ENCODE results near the gene ITGB8. TPM values are rescaled to one million over a fixed set of nuclear protein-coding genes. Genes with fewer than 3 reads are reported as not detected.

ITGB8 gene
- total RNA-seq, 1 donor from 2014 or later = 1.5 TPM

DNA sequence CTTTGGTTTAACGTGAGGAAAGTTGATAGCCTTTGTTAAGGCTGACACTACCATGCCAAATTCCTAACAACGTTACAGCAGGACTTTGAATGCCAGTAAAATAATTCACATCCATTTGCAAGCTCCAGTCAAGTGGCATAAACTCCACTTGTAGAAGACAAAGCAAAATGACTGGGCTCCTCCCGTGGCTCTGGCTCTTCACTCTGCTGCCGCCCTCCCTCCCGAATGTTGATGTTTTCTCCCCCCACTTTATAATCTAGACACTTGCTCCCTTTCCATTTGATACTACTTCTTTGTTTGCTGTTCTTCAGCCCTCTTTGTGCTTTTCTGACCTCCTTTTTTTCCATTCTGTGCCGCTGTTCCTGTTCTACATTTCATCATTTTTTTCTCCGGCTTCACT, 22.8 kb upstream of the ITGB8 start:
- Histone ChIP-seq H3K27me3 (ENCODE audit: low read depth) (no peaks in the 10 kb centered on the region), H3K4me3 (no peak overlapping the region), H3K4me1 (no peaks in the 10 kb centered on the region), H3K27ac (replicated peaks) (no peak overlapping the region), H3K9me3 (replicated peaks) (no peaks in the 10 kb centered on the region), H3K36me3 (no peaks in the 10 kb centered on the region)
- intact Hi-C loops (cut with micrococcal nuclease) = no loop called here
- DNase-seq = no peak
- TF ChIP-seq, protein P1, sequence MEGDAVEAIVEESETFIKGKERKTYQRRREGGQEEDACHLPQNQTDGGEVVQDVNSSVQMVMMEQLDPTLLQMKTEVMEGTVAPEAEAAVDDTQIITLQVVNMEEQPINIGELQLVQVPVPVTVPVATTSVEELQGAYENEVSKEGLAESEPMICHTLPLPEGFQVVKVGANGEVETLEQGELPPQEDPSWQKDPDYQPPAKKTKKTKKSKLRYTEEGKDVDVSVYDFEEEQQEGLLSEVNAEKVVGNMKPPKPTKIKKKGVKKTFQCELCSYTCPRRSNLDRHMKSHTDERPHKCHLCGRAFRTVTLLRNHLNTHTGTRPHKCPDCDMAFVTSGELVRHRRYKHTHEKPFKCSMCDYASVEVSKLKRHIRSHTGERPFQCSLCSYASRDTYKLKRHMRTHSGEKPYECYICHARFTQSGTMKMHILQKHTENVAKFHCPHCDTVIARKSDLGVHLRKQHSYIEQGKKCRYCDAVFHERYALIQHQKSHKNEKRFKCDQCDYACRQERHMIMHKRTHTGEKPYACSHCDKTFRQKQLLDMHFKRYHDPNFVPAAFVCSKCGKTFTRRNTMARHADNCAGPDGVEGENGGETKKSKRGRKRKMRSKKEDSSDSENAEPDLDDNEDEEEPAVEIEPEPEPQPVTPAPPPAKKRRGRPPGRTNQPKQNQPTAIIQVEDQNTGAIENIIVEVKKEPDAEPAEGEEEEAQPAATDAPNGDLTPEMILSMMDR (IDR thresholded peaks at IDR 0.05; ENCODE audit: borderline replicate concordance) = no peak

DNA sequence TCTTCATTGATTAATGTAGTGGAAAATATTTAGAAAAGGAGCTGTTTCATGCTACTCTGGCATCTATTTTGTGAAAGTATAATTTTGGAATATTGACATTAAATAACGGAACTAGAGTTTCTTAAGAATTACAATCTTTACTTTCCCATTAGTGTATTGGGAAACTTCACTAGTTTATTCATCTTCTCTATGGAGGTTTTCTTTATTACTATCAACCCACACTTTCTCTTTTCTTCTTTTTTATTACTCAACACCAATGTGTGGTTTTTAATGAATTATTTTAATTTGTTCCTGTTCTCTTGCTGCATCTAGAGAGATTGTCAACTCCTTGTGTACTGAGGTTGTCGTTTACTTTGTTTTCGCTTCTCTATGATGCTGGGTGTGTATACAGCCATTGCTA, 20.4 kb upstream of the ITGB8 start:
- no peaks in the 10 kb centered on the region for H3K9me3 ChIP-seq (replicated peaks)
- intact Hi-C loops (cut with micrococcal nuclease) = no loop called here
- no peak overlapping the region for H3K4me3 ChIP-seq
- TF ChIP-seq, protein P1 (IDR thresholded peaks at IDR 0.05; ENCODE audit: borderline replicate concordance) = no peak
- no peak overlapping the region for H3K27ac ChIP-seq (replicated peaks)
- no peaks in the 10 kb centered on the region for H3K27me3 ChIP-seq (ENCODE audit: low read depth)
- DNase-seq = no peak
- no peaks in the 10 kb centered on the region for H3K4me1 ChIP-seq
- H3K36me3 ChIP-seq = no peaks in the 10 kb centered on the region

DNA sequence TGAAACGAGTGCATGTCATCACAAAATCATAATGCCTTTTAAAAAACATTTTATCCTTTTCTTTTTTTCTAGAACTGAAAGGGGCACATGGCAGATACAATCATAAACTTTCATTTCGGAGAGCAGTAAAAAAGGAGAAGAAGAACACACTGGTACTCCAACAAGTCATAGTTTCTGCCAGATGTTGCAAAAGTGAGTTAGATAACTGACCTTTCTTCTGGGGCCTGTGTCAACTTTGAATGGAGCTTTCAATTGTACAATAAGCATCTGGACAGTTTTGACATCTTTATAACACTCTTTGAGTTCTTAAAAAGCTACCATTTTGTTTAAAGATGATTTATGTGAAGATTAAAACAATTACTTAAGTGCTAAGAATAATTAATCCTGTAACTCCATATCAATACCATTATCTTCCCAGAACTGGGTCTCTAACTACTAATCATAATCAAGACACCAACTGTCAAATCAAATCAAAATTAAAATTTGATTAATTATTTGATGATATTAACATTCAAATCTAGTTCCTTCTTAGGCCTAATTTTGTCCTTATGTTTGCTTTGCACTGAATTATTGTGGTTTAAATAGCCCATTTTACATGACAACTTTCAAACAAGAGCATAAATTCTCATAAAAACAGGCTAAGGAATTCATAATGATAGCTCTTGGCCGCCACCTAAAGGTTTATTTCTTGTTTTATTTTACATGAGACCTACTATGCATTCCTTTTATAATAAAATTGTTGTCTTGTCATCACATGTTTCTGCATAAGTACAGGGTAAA, 19.5 kb upstream of the ITGB8 start:
- DNase-seq = no peak
- Histone ChIP-seq H3K9me3 (replicated peaks) (no peaks in the 10 kb centered on the region), H3K27me3 (ENCODE audit: low read depth) (no peaks in the 10 kb centered on the region), H3K36me3 (no peaks in the 10 kb centered on the region), H3K4me1 (no peaks in the 10 kb centered on the region), H3K4me3 (no peak overlapping the region), H3K27ac (replicated peaks) (no peak overlapping the region)
- TF ChIP-seq, protein P1 (IDR thresholded peaks at IDR 0.05; ENCODE audit: borderline replicate concordance) = peak; percentile 41
- intact Hi-C loops (cut with micrococcal nuclease) = no loop called here

DNA sequence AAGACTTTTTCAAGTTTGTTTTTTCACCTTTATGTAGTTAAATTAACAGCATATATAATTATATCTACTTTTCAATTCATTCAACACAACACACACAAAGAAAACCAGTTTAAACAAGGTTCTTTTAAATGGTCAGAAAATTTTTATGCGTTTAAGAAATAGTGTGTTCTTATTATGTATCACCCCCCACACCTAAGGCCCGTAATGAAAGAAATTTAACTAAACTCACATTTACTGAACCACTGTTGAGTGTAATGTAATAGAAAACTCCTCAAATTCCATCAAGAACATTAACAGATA, 19.0 kb upstream of the ITGB8 start:
- no peaks in the 10 kb centered on the region for H3K4me1 ChIP-seq
- H3K9me3 ChIP-seq (replicated peaks) = no peaks in the 10 kb centered on the region
- no peaks in the 10 kb centered on the region for H3K27me3 ChIP-seq (ENCODE audit: low read depth)
- no peak for DNase-seq
- intact Hi-C loops (cut with micrococcal nuclease) = no loop called here
- no peak overlapping the region for H3K27ac ChIP-seq (replicated peaks)
- H3K4me3 ChIP-seq = no peak overlapping the region
- H3K36me3 ChIP-seq = no peaks in the 10 kb centered on the region
- TF ChIP-seq, protein P1 (IDR thresholded peaks at IDR 0.05; ENCODE audit: borderline replicate concordance) = no peak

DNA sequence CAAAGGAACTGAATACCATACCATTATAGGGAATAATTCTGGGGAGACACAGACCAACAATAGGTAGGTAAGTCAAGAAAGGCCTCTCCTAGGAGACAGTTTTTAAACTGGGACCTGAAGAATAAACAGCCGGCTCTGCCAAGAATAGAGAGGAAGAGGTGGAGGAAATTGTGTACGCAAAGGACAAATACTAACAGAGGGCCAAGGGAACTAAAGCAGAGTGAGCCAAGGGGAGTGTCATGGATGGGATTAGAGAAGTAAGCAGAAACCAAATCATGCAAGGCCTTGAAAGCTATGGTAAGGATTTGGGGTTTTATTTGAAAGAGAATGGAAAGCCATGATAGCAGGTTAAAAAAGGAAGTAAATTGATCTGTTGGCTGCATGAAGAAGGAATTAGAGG, 18.1 kb upstream of the ITGB8 start:
- Histone ChIP-seq H3K9me3 (replicated peaks) (no peaks in the 10 kb centered on the region), H3K27ac (replicated peaks) (no peak overlapping the region), H3K4me3 (no peak overlapping the region), H3K4me1 (no peaks in the 10 kb centered on the region), H3K36me3 (no peaks in the 10 kb centered on the region), H3K27me3 (ENCODE audit: low read depth) (no peaks in the 10 kb centered on the region)
- no peak for DNase-seq
- TF ChIP-seq, protein P1 (IDR thresholded peaks at IDR 0.05; ENCODE audit: borderline replicate concordance) = no peak
- intact Hi-C loops (cut with micrococcal nuclease) = no loop called here
